HG02943 (cell line): ENCODE measurements around the gene FKBP8.
"Not testable (repeated sequence)": the region's sequence is repeated elsewhere in the genome, so short reads cannot be mapped to it uniquely, and the experiment has no call there.

Source experiments
- ATAC-seq: cut with Tn5 transposase; IDR thresholded peaks from one replicate; pipeline ENCODE4 v1.9.1; 2021; ENCODE audit warnings: mild to moderate bottlenecking, low read depth, moderate library complexity; ENCODE audit not compliant: unreplicated experiment

Gene FKBP8

DNA sequence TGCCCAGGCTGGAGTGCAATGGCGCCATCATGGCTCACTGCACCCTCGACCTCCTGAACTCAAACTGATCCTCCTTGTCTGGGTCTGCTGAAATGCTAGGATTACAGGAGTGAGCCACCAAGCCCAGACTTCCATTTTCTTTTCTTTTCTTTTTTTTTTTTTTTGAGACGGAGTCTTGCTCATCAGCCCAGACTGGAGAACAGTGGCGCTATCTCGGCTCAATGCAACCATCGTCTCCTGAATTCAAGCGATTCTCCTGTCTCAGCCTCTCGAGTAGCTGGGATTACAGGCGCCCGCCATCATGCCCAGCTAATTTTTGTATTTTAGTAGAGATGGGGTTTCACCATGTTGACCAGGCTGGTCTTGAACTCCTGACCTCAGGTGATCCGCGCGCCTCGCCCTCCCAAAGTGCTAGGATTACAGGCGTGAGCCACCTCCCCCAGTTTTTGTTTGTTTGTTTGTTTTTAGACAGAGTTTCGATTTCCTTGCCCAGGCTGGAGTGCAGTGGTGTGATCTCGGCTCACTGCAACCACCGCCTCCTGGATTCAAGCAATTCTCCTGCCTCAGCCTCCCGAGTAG lies 20.4 kb downstream of the FKBP8 start:
- ATAC-seq: not testable (repeated sequence)

DNA sequence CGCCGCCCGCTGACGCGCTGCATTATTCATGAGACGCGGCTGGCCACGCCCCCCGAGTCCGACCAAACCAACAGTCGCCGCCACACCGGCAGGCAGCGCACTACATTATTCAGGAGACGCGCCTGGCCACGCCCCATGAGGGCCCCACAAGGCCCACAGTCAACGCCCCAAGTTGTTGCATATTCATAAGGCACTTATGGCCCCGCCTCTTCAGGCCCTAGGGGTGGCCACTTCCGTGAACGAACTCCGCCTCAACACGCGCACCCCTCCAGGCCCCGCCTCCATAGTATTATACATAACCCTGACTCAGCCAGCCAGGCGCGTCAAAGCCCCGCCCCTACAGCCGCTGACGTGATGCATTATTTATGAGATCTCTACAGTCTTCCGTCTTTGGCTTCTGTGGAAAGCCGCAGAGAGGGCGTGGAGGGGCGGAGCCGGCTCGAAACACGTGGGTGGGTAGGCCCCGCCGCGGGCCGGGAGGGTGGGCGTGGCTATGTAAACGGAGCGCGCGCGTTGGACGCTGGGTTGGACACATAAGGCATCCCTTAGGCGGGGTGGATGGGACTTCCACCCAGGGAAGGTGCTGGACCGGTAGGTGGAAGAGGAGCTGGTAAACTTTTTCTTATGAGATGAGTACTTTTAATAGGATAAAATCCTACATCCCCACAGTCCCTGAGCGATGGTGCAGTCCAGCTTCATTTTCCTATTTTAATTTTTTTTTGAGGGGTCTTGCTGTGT lies 21.1 kb downstream of the FKBP8 start:
- peak; percentile 84 for ATAC-seq

DNA sequence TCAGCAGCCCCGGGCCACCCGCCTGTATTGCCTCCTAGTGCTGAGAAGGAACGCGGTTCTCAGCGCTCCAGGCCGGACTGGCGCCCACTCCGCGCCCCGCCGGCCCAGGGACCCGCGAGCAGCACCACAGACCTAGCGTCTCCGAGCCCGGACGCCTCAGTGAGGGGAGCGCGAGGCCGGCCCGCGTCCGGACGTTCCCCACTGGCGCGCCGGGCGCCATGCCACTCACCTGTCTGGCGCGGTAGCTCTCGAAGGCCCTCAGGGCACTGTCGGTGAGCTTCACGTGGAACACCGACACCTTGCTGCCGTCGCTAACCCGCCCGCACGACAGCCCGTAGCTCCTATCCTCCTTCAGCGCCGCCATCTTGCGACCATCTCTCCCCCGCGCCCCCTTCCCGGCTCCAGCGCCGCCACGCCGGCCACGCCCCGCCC lies 21.7 kb downstream of the FKBP8 start, which contains the start of gene ELL:
Gene ELL (minus strand): TSS at position 379 of the 432 bp plus-strand sequence. CDS start 15 bp downstream, at position 364.
- ATAC-seq: peak; percentile 21

DNA sequence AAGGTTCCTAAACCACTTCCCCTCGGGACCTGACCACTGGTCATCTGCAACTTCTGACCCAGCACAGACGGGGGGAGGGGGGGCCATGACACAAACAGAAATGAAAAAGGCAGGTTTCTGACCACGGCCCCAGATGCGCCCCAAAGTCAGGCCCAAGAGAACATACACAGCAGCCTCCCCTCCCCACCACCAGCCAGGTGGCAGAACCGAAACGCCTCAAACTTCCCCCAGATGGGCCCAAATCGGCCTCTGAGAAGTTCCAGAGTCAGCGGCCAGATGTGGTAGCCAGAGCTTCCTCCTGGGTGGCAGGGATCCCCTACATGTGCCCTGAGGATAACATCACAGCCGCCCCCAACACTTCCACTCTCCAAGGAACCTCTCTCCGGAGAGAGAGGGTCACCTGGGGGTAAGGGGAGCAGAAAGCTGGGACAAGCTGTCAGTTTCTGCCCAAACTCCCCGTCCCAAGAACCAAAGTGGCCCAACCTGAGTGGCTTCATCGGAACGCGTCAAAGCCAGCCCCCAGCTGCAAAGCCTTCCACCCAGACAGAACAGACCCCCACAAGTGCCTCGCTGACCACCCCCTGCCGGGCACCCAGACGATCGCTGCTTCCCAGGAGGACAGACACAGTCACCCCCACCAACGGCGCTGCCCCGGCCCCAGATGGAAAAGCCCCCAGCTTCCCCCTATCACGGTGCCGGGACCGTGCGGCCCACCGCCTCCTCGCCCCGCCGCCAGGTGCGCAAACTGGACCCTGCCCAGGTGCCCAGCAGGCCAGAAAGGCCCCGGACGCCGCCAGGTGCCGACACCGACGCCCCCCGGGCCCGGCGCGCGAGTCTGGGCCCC lies 22.3 kb downstream of the FKBP8 start:
- peak; percentile 1 for ATAC-seq

DNA sequence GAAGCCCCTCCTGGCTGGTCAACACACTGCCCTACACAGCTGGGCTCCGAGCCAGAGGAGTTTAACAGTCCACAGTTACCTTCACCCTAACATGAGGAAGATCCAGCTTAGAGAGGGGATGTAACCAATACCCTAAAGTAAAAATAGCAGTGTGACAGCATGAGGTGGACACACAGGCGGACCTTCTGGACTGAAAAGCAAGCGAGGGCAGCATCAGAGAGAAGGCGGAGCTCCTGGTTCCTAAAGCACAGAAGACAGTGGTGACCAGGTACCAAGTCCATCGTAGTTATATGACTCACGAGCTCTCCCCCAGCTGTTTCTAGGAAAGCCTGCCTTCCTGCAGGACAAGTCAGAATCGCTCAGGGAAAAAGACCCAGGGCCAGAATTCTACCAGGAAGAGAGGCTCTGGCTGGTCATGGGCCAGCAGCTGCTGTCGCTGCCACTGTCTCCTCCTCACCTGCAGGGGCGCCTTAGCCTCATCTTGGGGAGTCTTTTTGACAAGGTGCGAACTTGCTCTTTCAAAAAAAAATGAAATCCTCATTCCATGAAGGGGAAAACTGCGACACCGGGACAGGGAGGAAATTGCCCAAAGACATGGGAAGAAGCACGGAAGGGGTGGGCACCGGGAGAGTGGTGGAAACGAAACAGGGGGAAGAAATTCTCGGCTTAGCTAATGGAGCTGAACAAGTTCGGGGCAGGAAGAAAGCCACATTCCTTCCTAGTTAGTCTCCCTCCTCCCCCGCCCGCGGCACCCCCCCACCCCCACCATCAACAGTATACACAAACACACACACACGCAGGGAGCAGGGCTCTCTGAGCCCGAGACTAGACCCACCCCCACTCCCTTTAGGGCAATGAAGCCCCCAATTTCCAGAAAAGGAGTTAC lies 23.2 kb downstream of the FKBP8 start:
- ATAC-seq: no peak

DNA sequence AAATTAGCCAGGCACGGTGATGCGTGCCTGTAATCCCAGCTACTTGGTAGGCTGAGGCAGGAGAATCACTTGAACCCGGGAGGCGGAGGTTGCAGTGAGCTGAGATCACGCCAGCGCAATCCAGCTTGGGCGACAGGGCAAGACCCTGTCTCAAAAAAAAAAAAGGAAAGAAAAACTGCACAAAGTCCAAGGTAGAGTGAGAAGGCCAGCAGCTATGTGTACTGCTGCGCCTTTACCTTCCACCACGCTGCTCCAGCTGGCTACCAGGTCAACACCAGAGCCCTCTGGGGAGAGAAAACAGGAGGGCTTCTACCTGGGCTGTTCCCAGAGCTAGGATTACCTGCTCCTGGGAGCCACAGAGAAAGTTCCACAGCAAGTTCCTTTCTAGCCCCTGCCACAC lies 24.7 kb downstream of the FKBP8 start:
- ATAC-seq: no peak

DNA sequence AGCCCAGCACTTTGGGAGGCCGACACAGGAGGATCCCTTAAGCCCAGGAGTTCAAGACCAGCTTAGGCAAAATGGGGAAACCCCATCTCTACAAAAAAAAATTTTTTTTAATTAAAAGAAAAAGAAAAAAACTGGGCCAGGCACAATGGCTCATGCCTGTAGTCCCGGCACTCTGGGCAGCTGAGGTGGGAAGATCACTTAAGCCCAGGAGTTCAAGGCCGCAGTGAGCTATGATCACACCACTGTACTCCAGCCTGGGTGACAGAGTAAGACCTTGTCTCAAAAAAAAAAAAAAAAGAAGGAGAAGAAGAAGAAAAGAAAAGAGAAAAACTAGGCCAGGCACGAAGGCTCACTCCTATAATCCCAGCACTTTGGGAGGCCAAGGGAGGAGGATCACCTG lies 25.8 kb downstream of the FKBP8 start:
- ATAC-seq: no peak

DNA sequence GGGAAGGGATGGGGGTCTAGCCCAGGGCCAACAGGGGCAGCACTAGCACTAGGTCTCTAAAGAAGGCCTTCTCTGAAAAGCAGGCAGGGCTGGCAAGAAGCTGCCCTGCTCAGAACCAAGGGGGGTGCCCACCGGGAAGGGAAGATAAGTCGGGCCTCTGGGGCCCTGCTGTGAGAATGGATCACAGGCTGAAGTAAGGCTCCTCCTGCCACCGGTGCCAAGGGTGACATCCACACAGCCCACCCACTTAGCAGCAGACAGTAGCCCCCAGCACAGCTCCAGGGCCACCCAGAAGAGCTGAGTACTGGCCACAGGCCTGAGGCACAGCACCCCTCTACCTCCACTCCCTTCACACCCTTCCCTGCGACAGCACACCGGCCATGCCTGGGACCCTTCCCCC lies 27.4 kb downstream of the FKBP8 start:
- ATAC-seq: no peak

DNA sequence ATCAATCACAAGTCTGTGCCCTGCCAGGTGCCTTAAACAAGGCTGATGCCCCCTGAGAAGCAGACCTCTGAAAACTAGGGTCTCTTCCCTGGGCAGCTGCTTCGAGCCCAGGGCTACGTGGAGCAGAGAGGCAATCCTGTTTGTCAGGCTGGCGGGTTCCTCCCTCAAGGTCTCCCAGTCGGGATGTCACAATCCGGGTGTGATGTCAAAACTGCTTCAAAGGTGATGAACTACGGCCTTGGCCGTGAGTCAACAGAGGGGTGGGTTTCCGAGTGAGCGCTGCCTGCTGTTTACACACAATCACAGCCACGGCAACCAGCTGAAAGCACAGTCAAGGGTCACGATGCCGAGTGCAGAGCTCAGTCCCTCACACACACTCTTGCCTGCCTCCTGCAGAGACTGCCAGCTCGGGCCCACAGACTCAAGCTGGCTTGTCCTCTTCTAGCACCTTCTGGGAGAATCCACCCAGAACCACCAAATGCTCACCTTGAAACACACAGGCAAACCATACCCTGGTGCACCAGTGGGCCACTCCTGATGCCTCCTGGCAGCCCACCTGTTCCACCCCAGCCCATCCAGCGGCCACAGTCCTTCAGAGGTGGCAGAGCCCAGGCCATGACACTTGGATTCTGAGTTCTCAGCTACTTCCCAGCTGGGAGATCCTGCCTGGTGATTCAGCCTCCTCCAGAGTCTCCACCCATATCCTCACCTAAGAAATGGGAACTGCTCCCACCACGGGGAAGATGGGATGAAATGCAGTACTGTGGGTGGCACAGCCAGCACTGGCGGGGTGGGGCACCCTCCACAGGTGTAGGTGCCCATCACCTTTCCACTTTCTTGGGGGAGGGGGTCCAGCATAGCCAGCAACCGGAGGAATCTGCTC lies 28.3 kb downstream of the FKBP8 start:
- no peak for ATAC-seq

DNA sequence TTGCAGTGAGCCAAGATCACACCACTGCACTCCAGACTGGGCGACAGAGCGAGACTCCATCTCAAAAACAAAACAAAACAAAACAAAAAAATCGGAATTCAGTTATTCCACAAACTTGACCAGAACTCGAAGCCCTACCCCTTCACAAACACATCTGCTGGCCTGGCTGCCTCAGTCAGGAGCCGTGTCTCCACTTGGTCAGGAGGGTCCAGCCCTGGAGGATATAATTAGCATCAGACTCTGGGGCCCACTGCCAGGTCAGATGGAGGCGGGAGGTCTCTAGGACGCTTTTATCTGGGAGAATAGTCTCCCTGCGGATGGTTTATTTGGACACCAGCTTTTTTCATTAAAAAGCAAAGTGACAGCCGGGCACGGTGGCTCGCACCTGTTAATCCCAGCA lies 29.5 kb downstream of the FKBP8 start:
- ATAC-seq: no peak

DNA sequence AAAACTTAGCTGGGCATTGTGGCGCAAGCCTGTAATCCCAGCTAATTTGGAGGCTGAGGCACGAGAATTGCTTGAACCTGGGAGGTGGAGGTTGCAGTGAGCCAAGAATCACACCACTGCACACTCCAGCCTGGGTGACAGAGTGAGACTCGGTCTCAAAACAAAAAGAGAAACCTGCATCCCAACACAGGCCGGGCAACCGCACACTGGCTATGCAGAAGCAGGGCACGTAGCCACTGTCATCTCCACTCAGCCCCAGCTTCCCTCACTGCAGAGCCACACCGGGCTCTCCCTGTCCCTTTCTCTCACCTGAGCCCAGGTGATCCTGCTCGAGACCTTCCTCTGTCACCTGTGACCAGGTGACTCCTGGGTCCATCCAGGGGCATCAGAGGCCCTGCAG lies 33.2 kb downstream of the FKBP8 start:
- ATAC-seq: no peak

DNA sequence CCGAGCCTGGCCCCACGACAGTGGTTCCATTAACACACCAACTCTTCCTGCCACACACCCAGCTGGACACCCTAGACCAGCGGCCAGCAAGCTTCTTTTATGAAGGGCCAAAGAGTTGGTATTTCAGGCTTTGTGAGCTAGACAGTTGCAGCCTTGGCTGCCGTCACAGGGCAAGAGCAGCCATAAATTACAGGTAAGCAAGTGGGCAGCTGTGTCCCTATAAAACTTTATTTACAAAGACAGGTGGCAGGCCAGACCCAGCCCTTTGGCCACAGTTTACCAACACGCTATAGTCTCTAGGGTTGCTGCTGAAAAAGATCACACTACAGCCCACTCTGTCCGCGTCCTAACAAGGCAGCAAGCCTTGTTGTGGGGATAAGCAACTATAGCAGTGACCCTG lies 34.8 kb downstream of the FKBP8 start:
- ATAC-seq: no peak

DNA sequence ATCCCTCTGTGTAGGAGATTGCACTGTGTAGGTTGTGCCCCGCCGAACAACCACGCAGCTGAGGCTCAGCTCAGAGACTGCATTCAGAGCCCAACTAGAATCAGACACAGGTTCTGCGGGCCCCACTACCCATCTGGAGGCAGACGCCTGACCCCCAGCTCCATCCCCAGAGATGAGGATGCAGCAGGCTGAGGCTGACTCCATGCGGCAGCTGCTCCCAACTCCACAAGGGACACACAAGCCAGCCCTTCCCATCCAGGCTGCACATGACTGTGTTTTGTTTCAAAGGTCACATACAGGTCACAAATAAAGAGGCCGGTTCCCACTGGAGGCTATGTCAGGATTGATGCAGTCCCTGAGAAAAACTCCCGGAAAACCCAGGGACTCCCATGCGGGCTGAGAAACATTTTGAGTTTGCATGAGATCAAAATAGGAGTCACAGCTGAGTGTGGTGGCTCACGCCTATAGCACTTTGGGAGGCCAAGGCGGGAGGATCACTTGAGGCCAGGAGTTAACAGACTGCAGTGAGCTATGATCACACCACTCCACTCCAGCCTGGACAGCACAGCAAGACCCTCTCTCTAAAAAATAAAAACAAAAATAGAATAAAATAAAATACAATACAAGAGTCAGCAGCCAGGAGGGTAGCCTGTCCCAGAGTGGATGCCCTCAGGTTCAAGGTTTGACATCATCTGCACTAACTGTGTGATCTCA lies 35.5 kb downstream of the FKBP8 start:
- ATAC-seq: no peak

DNA sequence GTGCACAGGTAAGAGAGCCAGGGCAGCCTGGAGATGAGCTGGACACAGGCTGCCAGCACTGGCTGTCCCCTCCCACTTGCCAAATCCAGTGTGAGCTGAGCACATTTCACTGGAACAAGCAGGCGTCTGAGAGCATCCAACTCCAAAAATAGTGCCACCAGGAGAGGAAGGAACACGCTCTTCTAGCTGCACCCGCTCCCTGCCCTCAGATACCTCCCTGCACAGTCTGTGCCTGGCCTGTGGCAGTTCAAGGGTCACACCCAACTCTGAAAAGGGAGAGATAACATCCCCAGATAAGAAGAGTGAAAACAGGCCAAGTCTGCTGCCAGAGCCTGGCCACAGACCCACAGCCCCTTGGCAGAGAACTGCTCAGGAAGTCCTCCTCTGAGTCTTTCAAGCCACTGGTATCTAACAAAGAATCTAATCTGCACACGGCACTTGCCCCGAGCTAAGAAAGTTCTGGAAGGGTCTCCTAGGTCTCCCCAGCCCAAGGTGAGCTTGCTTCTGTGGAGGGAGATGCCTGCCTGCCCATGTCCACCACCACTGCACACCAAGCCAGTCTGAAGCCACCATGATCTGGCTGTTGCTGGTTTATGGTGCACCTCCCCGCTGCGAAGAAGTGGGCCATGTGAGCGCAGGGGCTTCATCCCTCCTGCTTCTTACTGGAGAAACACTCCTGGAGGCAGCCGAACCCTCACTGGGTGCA lies 36.2 kb downstream of the FKBP8 start:
- no peak for ATAC-seq

DNA sequence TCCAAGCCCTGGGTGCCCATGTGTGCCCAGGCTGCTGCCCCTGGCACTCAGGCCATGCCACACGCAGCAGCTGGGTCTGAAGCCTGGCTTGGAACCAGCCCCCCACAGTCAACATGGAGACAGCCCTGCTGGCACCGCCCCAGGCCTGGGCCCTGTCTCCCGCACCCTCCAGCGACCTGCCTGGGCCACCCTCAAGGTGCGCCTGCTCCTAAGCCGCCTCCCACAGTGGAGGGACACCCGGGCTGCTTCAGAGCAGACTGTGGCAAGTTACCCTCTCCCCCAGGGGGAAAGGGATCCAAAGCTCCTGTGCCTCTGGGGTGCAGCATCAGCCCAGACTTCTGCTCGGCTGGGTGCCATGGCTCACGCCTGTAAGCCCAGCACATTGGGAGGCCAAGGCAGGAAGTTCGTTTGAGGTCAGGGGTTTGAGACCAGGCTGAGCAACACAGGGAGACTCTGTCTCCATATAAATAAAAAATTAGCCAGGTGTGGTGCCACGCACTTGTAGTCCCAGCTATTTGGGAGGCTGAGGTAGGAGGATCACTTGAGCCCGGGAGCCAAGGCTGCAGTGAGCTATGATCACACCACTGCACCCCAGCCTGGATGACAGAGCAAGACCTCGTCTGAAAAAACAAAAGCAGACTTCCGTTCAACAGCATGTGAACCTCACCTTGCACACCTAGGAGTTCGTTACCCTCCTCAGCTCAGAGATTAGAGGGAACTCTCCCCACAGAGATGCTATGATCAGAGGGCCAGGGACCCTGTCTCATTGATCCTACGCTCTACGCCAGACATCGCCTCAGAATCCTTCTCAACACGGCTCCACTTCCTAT lies 37.1 kb downstream of the FKBP8 start:
- no peak for ATAC-seq

DNA sequence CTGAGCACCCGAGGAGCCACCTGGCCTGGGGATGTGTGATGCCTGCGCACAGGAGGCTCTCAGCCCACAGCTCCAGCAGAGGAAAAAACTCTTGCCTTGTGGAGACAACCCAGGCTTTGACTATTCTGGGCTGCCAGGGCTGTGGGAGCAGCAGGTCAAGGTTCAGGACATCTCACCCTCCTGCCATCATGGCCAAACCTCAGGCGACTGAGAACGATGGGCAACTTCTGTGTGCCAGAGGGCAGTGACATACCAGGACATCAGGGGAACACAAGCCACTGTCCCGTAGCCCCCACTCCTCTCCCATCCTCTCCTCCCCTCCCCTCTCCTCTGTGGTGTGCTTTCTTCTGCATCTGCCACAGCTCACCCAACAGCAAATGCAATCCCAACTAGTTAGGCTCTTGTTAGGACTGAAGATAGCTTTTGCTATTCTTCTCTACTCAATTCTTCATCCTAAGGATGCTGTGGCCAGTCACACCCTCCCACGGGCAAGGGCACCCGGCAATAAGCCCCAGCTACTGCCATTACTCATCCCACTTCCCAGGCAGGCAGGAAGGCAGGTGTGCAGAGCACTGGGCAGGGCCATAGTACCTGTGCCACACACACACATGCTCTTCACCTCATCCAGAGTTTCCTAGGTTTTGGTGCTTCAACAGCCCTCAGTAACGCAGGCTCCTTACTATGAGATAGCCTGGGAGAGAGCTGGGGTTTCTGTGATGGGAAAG lies 38.3 kb downstream of the FKBP8 start:
- ATAC-seq: no peak
